ELF-1 (cell line): Measurements from ENCODE around the gene SERPINE2.
A peak's percentile ranks its signal among the peaks of the same experiment; 100 is the strongest.
"Not testable (repeated sequence)": the region's sequence is repeated elsewhere in the genome, so short reads cannot be mapped to it uniquely, and the experiment has no call there.

ENCODE experiments used
- DNase-seq: peaks from one replicate; pipeline ENCODE4 v3.0.0-alpha.2; 2016; ENCODE audit warnings: low read depth, low spot score

The SERPINE2 gene

GRCh38 chr2:224014336-224014735, 24.8 kb downstream of the SERPINE2 start:
- no peak for DNase-seq

GRCh38 chr2:224011837-224012236, 27.2 kb downstream of the SERPINE2 start:
- DNase-seq: no peak

- no peak for DNase-seq
These were observed 29.3 kb downstream of the SERPINE2 start for GRCh38 chr2:224009605-224010315.

GRCh38 chr2:224008702-224009261, 30.3 kb downstream of the SERPINE2 start:
- DNase-seq: peak; percentile 52

GRCh38 chr2:224004105-224004695, 34.9 kb downstream of the SERPINE2 start:
- DNase-seq: no peak

- DNase-seq: not testable (repeated sequence)
These were observed 38.4 kb downstream of the SERPINE2 start for GRCh38 chr2:224000662-224001061.

GRCh38 chr2:223999862-224000261, 39.2 kb downstream of the SERPINE2 start:
- DNase-seq: no peak

GRCh38 chr2:223998948-223999347, 40.1 kb downstream of the SERPINE2 start:
- no peak for DNase-seq

- DNase-seq: no peak
These were observed 41.1 kb downstream of the SERPINE2 start for GRCh38 chr2:223997938-223998337.

- DNase-seq: no peak
These were observed 42.7 kb downstream of the SERPINE2 start for GRCh38 chr2:223996391-223996790.

- DNase-seq: no peak
These were observed 43.5 kb downstream of the SERPINE2 start for GRCh38 chr2:223995569-223995968.

- no peak for DNase-seq
These were observed 44.4 kb downstream of the SERPINE2 start for GRCh38 chr2:223994562-223995162.

- peak; percentile 58 for DNase-seq
These were observed 45.4 kb downstream of the SERPINE2 start for GRCh38 chr2:223993634-223994232.

- DNase-seq: no peak
These were observed 47.5 kb downstream of the SERPINE2 start for GRCh38 chr2:223991611-223992010.

GRCh38 chr2:223989856-223990232, 49.2 kb downstream of the SERPINE2 start:
- no peak for DNase-seq

- peak; percentile 18 for DNase-seq
These were observed 49.8 kb downstream of the SERPINE2 start for GRCh38 chr2:223989206-223989855.

GRCh38 chr2:223981241-223981640, 57.8 kb downstream of the SERPINE2 start:
- DNase-seq: no peak

GRCh38 chr2:223980803-223981202, 58.3 kb downstream of the SERPINE2 start:
- no peak for DNase-seq

GRCh38 chr2:223980397-223980735, 58.7 kb downstream of the SERPINE2 start:
- DNase-seq: no peak

GRCh38 chr2:223979730-223980396, 59.2 kb downstream of the SERPINE2 start:
- no peak for DNase-seq

- DNase-seq: no peak
These were observed 60.6 kb downstream of the SERPINE2 start for GRCh38 chr2:223978451-223978850.
